ENCODE results near the gene KIAA1671.

- TF ChIP-seq CTCF (IDR thresholded peaks at IDR 0.05 in 8 of 11, conservative IDR thresholded peaks at IDR 0.05 in 3 of 11) (peak in 4 of 11 experiments; percentile 5 to 33 (median 21)), POLR2A (IDR thresholded peaks at IDR 0.05) (no peak), POLR2AphosphoS5 (IDR thresholded peaks at IDR 0.05) (no peak)
These were observed 98.6 kb downstream of the KIAA1671 start for GRCh38 chr22:25051073-25051472.

Measured in spleen (tissue), 7 donors.